ENCODE data around the gene DNAJA3. TPM values are rescaled to one million over a fixed set of nuclear protein-coding genes. Genes with fewer than 3 reads are reported as not detected.

DNAJA3 gene
- total RNA-seq, 1 experiment from 2014 or later = 56.2 TPM

DNA sequence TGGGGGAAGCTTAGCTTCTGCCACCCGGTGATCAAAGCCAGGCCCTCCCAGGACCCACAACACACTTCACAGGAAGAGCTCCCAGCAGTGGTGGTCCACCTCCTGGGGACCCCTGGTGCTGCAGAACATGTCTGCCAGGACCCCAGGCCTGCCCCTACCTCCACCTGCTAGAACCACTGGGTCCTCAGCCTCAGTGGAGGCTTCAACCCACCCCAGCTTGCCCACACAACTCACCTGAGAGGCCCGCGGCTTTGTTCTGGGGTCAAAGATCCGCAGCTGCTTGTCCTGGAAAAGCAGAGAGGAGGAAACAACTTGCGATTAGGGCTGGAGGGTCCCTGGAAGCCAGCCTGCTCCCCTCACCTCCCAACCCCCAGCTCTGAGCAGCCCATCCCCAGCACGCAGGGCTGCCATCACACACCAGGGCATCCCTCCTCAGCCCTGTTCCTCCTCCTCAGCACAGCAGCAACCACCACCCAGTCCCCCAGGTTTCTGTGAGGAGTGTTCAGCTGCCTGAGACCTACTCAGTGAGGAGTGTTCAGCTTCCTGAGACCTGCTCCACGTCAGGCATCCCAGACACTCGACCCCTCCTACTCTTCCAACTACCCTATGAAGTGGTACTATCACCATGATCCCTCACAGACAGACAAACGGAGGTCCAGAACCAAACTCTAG, 30.5 kb upstream of the DNAJA3 start:
- H3K18ac ChIP-seq (ENCODE audit: insufficient read length, low read depth, low read length) = no peak overlapping the region
- H3K4me1 Mint-ChIP-seq = peaks cover 28 to 35% of the 10 kb centered on the region in 2 experiments
- H3K23me2 ChIP-seq (ENCODE audit: insufficient read length, low read depth, low read length, poor library complexity, severe bottlenecking) = no peaks in the 10 kb centered on the region
- H3K27me3 ChIP-seq (ENCODE audit: insufficient read depth, low read length) = no peaks in the 10 kb centered on the region
- no peak overlapping the region for H3K4me2 ChIP-seq (ENCODE audit: insufficient read depth, insufficient read length, low read length)
- peak overlapping the region; percentile 42 for H4K91ac ChIP-seq (ENCODE audit: insufficient read length, low read depth, low read length)
- no peaks in the 10 kb centered on the region for H3K9me3 Mint-ChIP-seq
- H2BK120ac ChIP-seq (ENCODE audit: low read depth, low read length, poor library complexity, severe bottlenecking) = no peak overlapping the region
- no peak overlapping the region for H4K5ac ChIP-seq (ENCODE audit: insufficient read length, low read depth, low read length)
- no peaks in the 10 kb centered on the region for H3K79me1 ChIP-seq (ENCODE audit: insufficient read depth, low read depth, low read length, poor library complexity, severe bottlenecking)
- no peaks in the 10 kb centered on the region for H3K27me3 Mint-ChIP-seq (ENCODE audit: low read depth)
- H3K27ac Mint-ChIP-seq = peak overlapping the region; percentile 79 to 92 (median 81); a peak in 5 of 7 replicates
- H2BK15ac ChIP-seq (ENCODE audit: low read depth, low read length) = no peak overlapping the region
- H3K56ac ChIP-seq (ENCODE audit: insufficient read length, low read depth, low read length) = no peak overlapping the region
- no peak for DNase-seq
- no peak overlapping the region for H3K27ac ChIP-seq (ENCODE audit: insufficient read length, low read depth, low read length)
- no peak overlapping the region for H2BK20ac ChIP-seq (ENCODE audit: low read depth, low read length, poor library complexity, severe bottlenecking)
- no peak overlapping the region for H3K4me3 Mint-ChIP-seq
- no peak overlapping the region for H2AFZ ChIP-seq (ENCODE audit: low read length)
- H3K9ac ChIP-seq (ENCODE audit: extremely low read depth, insufficient read length, low read length) = no peak overlapping the region
- H3K4ac ChIP-seq (ENCODE audit: low read depth, low read length) = no peak overlapping the region; the same call in 1 of the 2 replicates
- H2BK12ac ChIP-seq (ENCODE audit: insufficient read length, low read depth, low read length) = no peak overlapping the region
- no peaks in the 10 kb centered on the region for H3K79me2 ChIP-seq (ENCODE audit: insufficient read depth, low read length)
- no peaks in the 10 kb centered on the region for H3K9me3 ChIP-seq (ENCODE audit: control insufficient read depth, low read depth, low read length)
- H3K14ac ChIP-seq (ENCODE audit: insufficient read depth, low read length) = no peak overlapping the region
- H3T11ph ChIP-seq (ENCODE audit: low read length) = no peak overlapping the region
- H2BK5ac ChIP-seq (ENCODE audit: insufficient read length, low read length) = no peak overlapping the region
- H3K36me3 Mint-ChIP-seq (ENCODE audit: insufficient read depth in 1 of 3, low read depth in 3 of 3) = peaks cover 3 to 6% (median 5%) of the 10 kb centered on the region in 3 experiments; a peak in 3 of 7 replicates
- WGBS (ENCODE audit: extremely low coverage, insufficient read length, low lambda C conversion rate) = no CpG with 5 or more reads among the region's 9 CpGs
- no peak overlapping the region for H2AK5ac ChIP-seq (ENCODE audit: insufficient read length, low read length)
- no peaks in the 10 kb centered on the region for H4K20me1 ChIP-seq (ENCODE audit: control insufficient read depth, insufficient read depth, insufficient read length)
- no peak overlapping the region for H4K8ac ChIP-seq (replicated peaks; ENCODE audit: insufficient read length, low read depth, low read length)
- TF ChIP-seq, protein P1, sequence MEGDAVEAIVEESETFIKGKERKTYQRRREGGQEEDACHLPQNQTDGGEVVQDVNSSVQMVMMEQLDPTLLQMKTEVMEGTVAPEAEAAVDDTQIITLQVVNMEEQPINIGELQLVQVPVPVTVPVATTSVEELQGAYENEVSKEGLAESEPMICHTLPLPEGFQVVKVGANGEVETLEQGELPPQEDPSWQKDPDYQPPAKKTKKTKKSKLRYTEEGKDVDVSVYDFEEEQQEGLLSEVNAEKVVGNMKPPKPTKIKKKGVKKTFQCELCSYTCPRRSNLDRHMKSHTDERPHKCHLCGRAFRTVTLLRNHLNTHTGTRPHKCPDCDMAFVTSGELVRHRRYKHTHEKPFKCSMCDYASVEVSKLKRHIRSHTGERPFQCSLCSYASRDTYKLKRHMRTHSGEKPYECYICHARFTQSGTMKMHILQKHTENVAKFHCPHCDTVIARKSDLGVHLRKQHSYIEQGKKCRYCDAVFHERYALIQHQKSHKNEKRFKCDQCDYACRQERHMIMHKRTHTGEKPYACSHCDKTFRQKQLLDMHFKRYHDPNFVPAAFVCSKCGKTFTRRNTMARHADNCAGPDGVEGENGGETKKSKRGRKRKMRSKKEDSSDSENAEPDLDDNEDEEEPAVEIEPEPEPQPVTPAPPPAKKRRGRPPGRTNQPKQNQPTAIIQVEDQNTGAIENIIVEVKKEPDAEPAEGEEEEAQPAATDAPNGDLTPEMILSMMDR (conservative IDR thresholded peaks at IDR 0.05) = no peak
- no peak overlapping the region for H3K23ac ChIP-seq (ENCODE audit: insufficient read length, low read depth, low read length)
- peaks cover 5% of the 10 kb centered on the region; the same call in 1 of the 2 replicates for H3K4me1 ChIP-seq (ENCODE audit: insufficient read depth, low read length)

Measured in H9 (cell line).